Esophagus muscularis mucosa (tissue), 3 donors: Measurements from ENCODE around the gene NDUFAF2.

Source experiments
- POLR2A ChIP-seq: fragments of 450-650 bp; IDR thresholded peaks from one replicate; pipeline ENCODE4 v1.6.1; 2017; ENCODE audit warnings: antibody characterized with exemption, moderate library complexity, mild to moderate bottlenecking, low read depth
- TF ChIP-seq, protein P1 (sequence below), 3 experiments: fragments of 200-600 bp in 2 of 3; fragments of 450-650 bp in 1 of 3; sonication (generic) in 2 of 3; IDR thresholded peaks; one replicate each; pipeline ENCODE4 v1.5.1; 2017 to 2019; ENCODE audit warnings: antibody characterized with exemption in 3 of 3, mild to moderate bottlenecking in 2 of 3, moderate library complexity in 1 of 3

DNA sequence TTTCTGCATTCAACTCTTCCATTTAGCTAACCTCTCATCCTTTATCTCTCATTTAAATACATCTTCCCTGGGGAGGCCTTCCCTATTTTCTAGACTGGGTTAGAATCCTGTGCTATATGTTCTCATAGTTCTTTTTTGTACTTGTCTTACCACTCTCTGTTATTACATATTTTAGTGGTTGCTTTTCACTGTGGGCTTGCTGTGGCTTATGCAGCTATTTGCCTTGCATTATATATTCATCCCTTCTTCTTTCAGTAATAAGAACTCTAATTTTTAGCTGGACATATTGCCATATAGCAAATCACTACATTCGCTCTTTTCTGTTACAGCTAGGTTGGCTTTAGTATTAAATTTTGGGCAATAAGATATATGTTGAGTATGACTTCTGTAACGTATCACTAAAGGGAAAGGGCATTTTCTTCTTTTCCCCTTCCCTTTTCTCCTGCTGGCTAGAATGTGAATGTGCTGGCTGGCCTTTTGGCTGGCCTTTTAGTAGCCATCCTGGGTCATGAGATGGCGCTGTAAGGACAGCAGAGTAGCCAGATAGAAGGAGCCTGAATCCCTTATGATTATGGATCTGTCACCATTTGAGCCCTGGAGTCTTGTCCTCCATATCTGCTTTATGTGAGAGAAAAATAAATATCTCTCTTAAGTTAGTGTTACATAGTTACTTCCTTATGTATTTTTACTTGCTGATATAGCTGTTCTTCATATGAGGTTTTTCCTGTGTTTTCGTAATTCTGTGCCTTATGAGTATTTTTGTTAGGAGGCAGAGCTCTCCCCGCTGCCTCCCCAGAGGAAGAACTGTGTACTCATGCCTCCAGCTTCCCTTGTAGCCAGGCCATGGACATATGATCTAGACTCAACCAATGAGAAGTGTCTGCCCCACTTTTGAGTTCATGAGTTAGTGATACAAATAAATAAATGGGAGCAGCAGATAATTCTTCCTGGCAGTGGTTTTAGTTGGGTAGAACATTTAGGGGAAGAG is 65.8 kb downstream of the NDUFAF2 start:
- no peak for TF ChIP-seq POLR2A
- TF ChIP-seq, protein P1, sequence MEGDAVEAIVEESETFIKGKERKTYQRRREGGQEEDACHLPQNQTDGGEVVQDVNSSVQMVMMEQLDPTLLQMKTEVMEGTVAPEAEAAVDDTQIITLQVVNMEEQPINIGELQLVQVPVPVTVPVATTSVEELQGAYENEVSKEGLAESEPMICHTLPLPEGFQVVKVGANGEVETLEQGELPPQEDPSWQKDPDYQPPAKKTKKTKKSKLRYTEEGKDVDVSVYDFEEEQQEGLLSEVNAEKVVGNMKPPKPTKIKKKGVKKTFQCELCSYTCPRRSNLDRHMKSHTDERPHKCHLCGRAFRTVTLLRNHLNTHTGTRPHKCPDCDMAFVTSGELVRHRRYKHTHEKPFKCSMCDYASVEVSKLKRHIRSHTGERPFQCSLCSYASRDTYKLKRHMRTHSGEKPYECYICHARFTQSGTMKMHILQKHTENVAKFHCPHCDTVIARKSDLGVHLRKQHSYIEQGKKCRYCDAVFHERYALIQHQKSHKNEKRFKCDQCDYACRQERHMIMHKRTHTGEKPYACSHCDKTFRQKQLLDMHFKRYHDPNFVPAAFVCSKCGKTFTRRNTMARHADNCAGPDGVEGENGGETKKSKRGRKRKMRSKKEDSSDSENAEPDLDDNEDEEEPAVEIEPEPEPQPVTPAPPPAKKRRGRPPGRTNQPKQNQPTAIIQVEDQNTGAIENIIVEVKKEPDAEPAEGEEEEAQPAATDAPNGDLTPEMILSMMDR (IDR thresholded peaks at IDR 0.05): no peak
